ENCODE results near the gene PCDHGC3.

The PCDHGC3 gene

DNA sequence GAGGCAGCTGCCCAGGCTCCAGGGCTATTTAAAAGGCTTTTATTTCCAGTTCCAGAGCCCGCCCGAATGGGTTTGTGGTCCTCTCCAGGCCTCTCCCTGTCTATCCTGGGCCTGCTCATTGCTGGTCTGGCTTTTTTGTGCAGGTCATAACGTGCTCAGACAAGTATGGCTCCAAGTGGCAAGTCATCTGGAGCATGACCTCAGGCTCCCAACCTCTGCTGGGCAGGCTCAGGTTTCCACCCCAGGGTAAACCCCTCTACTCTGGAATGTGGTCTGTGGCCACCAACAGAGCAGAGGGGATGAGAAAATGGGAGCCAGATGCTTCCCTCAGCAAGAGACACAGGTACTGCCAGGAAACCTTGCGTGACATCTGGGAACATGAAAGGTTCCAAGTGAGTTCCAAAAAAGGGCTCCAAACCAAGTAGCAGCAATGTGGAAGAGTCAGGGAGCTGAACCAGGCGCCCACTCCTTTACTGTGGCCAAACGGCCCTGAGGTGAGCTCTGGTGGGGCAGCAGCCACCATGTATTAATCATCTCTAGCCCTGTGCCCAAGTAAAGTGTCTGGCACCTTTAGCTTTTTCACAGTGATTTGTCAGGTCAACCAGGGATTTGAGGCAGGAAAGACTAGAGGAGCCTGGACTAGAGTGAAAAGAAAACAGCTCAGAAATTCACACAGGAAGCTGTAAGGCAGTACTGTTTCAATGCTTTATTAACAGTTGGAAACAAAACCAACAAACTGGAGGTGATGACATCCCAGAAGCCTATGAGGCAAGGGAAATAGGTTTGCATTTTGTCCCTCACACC is 38.8 kb downstream of the PCDHGC3 start:
- H3K36me3 ChIP-seq (ENCODE audit: control insufficient read depth, insufficient read depth, low read length) = peaks cover 11% of the 10 kb centered on the region

DNA sequence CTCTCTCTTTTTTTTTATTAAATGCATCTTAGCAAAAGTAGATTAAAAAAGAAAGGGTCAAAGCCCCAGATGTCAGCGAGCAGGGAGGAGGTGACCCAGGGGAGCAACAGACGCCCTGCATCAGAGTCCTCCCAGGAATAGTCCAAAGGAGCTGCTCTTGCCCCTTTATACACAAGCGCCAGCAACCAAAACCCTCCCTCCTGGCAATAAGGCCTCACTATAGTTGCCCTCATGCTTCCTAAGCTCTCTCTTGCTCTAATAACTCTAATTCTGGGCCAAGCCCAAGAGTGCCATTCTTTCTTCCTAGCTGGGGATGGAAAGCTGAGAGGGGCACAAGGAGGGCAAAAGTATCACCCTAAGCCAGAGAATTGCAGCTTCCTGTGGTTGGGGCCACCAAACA is 39.4 kb downstream of the PCDHGC3 start:
- H3K36me3 ChIP-seq (ENCODE audit: control insufficient read depth, insufficient read depth, low read length) = peaks cover 13% of the 10 kb centered on the region
- no peak overlapping the region for H3K4me3 ChIP-seq (replicated peaks; ENCODE audit: low read depth, low read length)
- TF ChIP-seq, protein P1, sequence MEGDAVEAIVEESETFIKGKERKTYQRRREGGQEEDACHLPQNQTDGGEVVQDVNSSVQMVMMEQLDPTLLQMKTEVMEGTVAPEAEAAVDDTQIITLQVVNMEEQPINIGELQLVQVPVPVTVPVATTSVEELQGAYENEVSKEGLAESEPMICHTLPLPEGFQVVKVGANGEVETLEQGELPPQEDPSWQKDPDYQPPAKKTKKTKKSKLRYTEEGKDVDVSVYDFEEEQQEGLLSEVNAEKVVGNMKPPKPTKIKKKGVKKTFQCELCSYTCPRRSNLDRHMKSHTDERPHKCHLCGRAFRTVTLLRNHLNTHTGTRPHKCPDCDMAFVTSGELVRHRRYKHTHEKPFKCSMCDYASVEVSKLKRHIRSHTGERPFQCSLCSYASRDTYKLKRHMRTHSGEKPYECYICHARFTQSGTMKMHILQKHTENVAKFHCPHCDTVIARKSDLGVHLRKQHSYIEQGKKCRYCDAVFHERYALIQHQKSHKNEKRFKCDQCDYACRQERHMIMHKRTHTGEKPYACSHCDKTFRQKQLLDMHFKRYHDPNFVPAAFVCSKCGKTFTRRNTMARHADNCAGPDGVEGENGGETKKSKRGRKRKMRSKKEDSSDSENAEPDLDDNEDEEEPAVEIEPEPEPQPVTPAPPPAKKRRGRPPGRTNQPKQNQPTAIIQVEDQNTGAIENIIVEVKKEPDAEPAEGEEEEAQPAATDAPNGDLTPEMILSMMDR (IDR thresholded peaks at IDR 0.05; ENCODE audit: insufficient read depth, low read length, poor library complexity, severe bottlenecking) = no peak

More for the DNA sequence above, 38.8 kb downstream of the PCDHGC3 start:
- Histone ChIP-seq H3K27me3 (replicated peaks; ENCODE audit: control insufficient read depth, insufficient read depth, low read length) (no peaks in the 10 kb centered on the region), H3K4me3 (replicated peaks; ENCODE audit: low read depth, low read length) (no peak overlapping the region; the same call in 1 of the 2 replicates)
- no peak for DNase-seq (ENCODE audit: extremely low read depth, insufficient read length)
- TF ChIP-seq, protein P1 (IDR thresholded peaks at IDR 0.05; ENCODE audit: insufficient read depth, low read length, poor library complexity, severe bottlenecking) = no peak

DNA sequence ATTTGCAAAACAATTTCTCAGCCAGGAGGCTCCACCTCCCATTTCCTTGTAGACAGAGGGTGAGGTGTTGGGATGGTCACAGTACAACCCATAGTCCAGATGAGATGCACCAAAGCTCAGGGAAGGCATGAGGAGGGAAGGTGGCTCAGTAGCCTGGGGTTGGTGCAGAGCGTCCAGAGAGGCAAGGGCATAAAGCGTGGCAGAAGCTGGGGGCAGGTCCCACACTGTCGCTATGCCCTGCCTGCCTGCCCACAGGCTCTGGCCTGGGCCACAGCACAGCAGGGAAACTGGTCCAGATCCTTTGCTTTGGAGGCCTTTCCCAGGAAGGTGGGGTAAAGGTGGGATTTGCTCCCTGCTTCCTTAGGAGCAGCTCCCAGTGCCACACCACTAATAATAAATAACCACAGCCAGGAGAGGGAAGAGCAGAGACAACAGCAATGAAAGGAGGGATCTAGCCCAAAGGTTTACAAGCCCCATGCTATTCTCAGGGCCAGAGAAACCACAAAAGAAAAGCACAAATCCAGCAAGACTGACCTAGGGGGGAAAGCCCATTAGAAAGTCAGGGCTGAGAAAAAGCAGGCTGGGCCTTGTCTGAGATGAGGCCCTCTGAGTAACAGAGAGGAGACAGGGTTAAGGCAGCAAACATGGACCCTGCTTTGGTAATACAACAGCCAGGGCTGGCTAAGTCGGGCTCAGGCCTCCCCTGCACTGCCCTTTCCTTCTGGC is 40.3 kb downstream of the PCDHGC3 start:
- no peak for DNase-seq (ENCODE audit: extremely low read depth, insufficient read length)
- H3K36me3 ChIP-seq (ENCODE audit: control insufficient read depth, insufficient read depth, low read length) = peaks cover 16% of the 10 kb centered on the region
- H3K27me3 ChIP-seq (replicated peaks; ENCODE audit: control insufficient read depth, insufficient read depth, low read length) = no peaks in the 10 kb centered on the region
- H3K4me3 ChIP-seq (replicated peaks; ENCODE audit: low read depth, low read length) = no peak overlapping the region
- TF ChIP-seq, protein P1 (IDR thresholded peaks at IDR 0.05; ENCODE audit: insufficient read depth, low read length, poor library complexity, severe bottlenecking) = no peak

More for the DNA sequence above, 39.4 kb downstream of the PCDHGC3 start:
- H3K27me3 ChIP-seq (replicated peaks; ENCODE audit: control insufficient read depth, insufficient read depth, low read length) = no peaks in the 10 kb centered on the region
- no peak for DNase-seq (ENCODE audit: extremely low read depth, insufficient read length)

DNA sequence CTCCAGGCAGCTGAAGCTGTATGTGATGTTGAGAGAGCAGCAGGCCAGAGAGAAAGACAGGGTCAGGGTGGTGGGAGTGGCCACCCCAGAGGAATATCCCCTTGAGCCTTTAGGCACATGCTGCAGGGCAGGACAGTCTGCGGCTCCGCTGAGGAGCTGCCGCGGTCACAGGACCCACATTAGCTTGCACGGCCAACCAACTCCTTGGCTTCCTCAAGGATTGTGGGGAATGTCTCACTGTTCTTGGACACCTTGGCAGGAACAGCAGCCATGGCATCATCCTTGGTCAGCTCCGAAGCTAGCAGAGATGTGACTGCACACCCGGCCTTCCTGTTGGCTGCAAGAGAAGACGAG is 40.9 kb downstream of the PCDHGC3 start:
- TF ChIP-seq, protein P1 (IDR thresholded peaks at IDR 0.05; ENCODE audit: insufficient read depth, low read length, poor library complexity, severe bottlenecking) = no peak
- H3K4me3 ChIP-seq (replicated peaks; ENCODE audit: low read depth, low read length) = no peak overlapping the region
- H3K36me3 ChIP-seq (ENCODE audit: control insufficient read depth, insufficient read depth, low read length) = peaks cover 17% of the 10 kb centered on the region

DNA sequence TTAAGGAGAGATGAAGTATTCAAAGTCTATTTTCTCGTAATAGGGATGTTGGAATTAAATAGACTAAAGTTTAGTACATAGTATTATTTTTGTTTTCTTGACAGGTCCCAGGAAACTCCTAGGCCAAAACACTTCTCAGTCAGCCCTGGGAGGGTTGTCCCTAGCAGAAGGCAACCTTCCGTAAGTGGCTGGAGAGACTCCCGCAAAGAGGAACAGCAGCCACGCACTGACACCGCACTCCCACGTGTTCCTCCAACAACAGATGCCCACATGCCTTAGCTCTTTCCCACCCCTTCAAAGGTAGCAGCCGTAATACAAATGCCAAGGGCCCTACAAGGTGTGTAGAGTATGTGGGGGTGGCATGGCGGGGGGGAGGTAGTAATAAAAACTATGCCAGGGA is 41.5 kb downstream of the PCDHGC3 start:
- peaks cover 19% of the 10 kb centered on the region for H3K36me3 ChIP-seq (ENCODE audit: control insufficient read depth, insufficient read depth, low read length)
- no peak overlapping the region for H3K4me3 ChIP-seq (replicated peaks; ENCODE audit: low read depth, low read length)
- no peak for DNase-seq (ENCODE audit: extremely low read depth, insufficient read length)
- TF ChIP-seq, protein P1 (IDR thresholded peaks at IDR 0.05; ENCODE audit: insufficient read depth, low read length, poor library complexity, severe bottlenecking) = no peak
- H3K27me3 ChIP-seq (replicated peaks; ENCODE audit: control insufficient read depth, insufficient read depth, low read length) = no peaks in the 10 kb centered on the region

More for the DNA sequence above, 40.9 kb downstream of the PCDHGC3 start:
- no peaks in the 10 kb centered on the region for H3K27me3 ChIP-seq (replicated peaks; ENCODE audit: control insufficient read depth, insufficient read depth, low read length)
- no peak for DNase-seq (ENCODE audit: extremely low read depth, insufficient read length)
